Keratinocyte (primary cell): ENCODE measurements around the gene MYO7B. TPM values are rescaled to one million over a fixed set of nuclear protein-coding genes. Genes with fewer than 3 reads are reported as not detected.

Experiments
- DNase-seq: peaks from one replicate; pipeline ENCODE4 v3.0.0-alpha.2; 2011; ENCODE audit warnings: low read depth, missing footprints, low spot score
- FAIRE-seq: peaks from 2 replicates; lab custom pipeline; 2011; peaks lifted over from hg19 to GRCh38; lab: Jason Lieb, UNC
- H2AFZ ChIP-seq: 2 replicates; pipeline ENCODE4 v1.6.0; 2012; ENCODE audit warnings: low read length, control low read depth, inconsistent platforms; ENCODE audit not compliant: control insufficient read depth
- H3K27ac ChIP-seq: 2 replicates; pipeline ENCODE4 v1.5.1; 2011; ENCODE audit warnings: low read length; ENCODE audit not compliant: control insufficient read depth, insufficient read depth
- H3K27me3 ChIP-seq: 3 replicates; pipeline ENCODE4 v1.6.0; 2011; ENCODE audit warnings: low read length; ENCODE audit not compliant: control insufficient read depth, insufficient read depth; ENCODE audit errors: extremely low read depth
- H3K36me3 ChIP-seq, 2 experiments: 2 replicates in 1 of 2; 3 replicates in 1 of 2; pipeline ENCODE4 v1.5.1; 2011; ENCODE audit warnings: low read length in 2 of 2, mild to moderate bottlenecking in 1 of 2; ENCODE audit not compliant: control insufficient read depth in 2 of 2, insufficient read depth in 2 of 2; ENCODE audit errors: extremely low read depth in 1 of 2
- H3K4me1 ChIP-seq: 3 replicates; pipeline ENCODE4 v1.5.1; 2011; ENCODE audit warnings: low read length; ENCODE audit not compliant: control insufficient read depth, insufficient read depth; ENCODE audit errors: extremely low read depth
- H3K4me2 ChIP-seq: 3 replicates; pipeline ENCODE4 v1.6.0; 2011; ENCODE audit warnings: low read depth, low read length; ENCODE audit not compliant: control insufficient read depth, insufficient read depth; ENCODE audit errors: extremely low read depth
- H3K4me3 ChIP-seq, 3 experiments: fragments of 200-600 bp in 1 of 3; sonication (generic) in 1 of 3; 2 replicates in 2 of 3; 3 replicates in 1 of 3; pipeline ENCODE4 v1.5.1; 2011 to 2016; ENCODE audit warnings: low read length in 3 of 3, mild to moderate bottlenecking in 3 of 3, control low read depth in 2 of 3, inconsistent platforms in 1 of 3, low read depth in 1 of 3, mixed read lengths in 1 of 3, mixed run types in 1 of 3, moderate library complexity in 1 of 3; ENCODE audit not compliant: control insufficient read depth in 2 of 3, insufficient read depth in 2 of 3; ENCODE audit errors: extremely low read depth in 1 of 3
- H3K79me2 ChIP-seq: 2 replicates; pipeline ENCODE4 v1.6.0; 2012; ENCODE audit warnings: low read length; ENCODE audit not compliant: control insufficient read depth, insufficient read depth
- H3K9ac ChIP-seq: 3 replicates; pipeline ENCODE4 v1.6.0; 2011; ENCODE audit warnings: low read length; ENCODE audit not compliant: control insufficient read depth, insufficient read depth; ENCODE audit errors: extremely low read depth
- H3K9me1 ChIP-seq: 3 replicates; pipeline ENCODE4 v1.6.0; 2011; ENCODE audit warnings: low read length; ENCODE audit not compliant: control insufficient read depth, insufficient read depth; ENCODE audit errors: extremely low read depth
- H3K9me3 ChIP-seq: 2 replicates; pipeline ENCODE4 v1.5.1; 2012; ENCODE audit warnings: low read depth, low read length; ENCODE audit not compliant: control insufficient read depth
- H4K20me1 ChIP-seq: 3 replicates; pipeline ENCODE4 v1.6.0; 2011; ENCODE audit warnings: low read length; ENCODE audit not compliant: control insufficient read depth, insufficient read depth; ENCODE audit errors: extremely low read depth
- EZH2 ChIP-seq: IDR thresholded peaks from one replicate; pipeline ENCODE4 v1.6.1; 2012; ENCODE audit warnings: inconsistent platforms, mild to moderate bottlenecking, low read length, moderate library complexity
- dilution Hi-C: fragments of 300-500 bp; cut with MboI; formaldehyde crosslinking; loops from one replicate; pipeline ENCODE4 v1.7.0; 2020; ENCODE audit warnings: low sequenced_read_pairs; ENCODE audit not compliant: extremely low pct_ligation_motif_present
- polyA plus RNA-seq, 5 experiments: library from polyadenylated mRNA; depleted of rRNA in 3 of 5; stranded (reverse) in 3 of 5; stranded (forward) in 1 of 5; unstranded in 1 of 5; fragments of >200 nt; gene quantifications; 1 replicate in 1 of 5; 2 replicates in 3 of 5; 3 replicates in 1 of 5; pipeline versions ENCODE4 v1.2.1 to v1.2.3, GENCODE V29; 2011 to 2012; ENCODE audit warnings: missing spikeins in 2 of 5, low read depth in 1 of 5, low replicate concordance in 1 of 5
- TF ChIP-seq, protein P1 (sequence below), 3 experiments: IDR thresholded peaks in 1 of 3; conservative IDR thresholded peaks in 1 of 3; optimal IDR thresholded peaks in 1 of 3; 2 replicates in 2 of 3; 3 replicates in 1 of 3; pipeline versions ENCODE3 to v1.5.1; 2011; ENCODE audit warnings: low read length in 3 of 3, mild to moderate bottlenecking in 3 of 3, moderate library complexity in 2 of 3, control low read depth in 1 of 3, inconsistent platforms in 1 of 3; ENCODE audit not compliant: insufficient read depth in 2 of 3; ENCODE audit errors: extremely low read depth in 1 of 3

Gene MYO7B
- polyA plus RNA-seq, 1 donor (not counting 4 experiments of a cell fraction or from before 2014, with no cell fraction given): not detected

DNA sequence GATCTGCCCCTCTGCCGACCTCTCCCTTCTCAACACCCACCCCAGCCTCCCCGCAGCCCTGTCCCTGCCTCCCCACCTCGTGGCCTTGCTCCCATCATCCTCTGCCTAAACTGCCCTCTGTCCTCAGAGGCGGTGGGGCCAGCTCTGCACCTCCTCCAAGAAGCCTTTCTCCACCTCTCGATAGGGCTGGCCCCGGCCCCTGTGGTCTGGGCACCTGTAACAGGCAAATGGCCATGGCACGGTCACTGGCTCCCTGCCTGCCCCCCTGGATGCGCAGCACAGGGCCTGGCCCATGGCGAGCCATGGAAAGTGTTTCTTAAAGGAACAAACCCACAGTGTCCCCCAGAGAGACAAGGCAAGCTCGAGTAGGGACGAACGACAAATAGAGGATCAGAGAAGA lies 42.0 kb downstream of the MYO7B start:
- no peaks in the 10 kb centered on the region for H3K27me3 ChIP-seq
- H3K9me3 ChIP-seq: no peaks in the 10 kb centered on the region
- no peaks in the 10 kb centered on the region for H3K79me2 ChIP-seq
- H3K9ac ChIP-seq: no peak overlapping the region
- H3K4me1 ChIP-seq: peaks cover 9% of the 10 kb centered on the region
- dilution Hi-C loops: loop anchor here (25.0 kb wide), 1 partner anchor 110 kb away; the partner anchor contains the start of gene LIMS2
- H3K27ac ChIP-seq: no peak overlapping the region
- H3K4me2 ChIP-seq: no peak overlapping the region
- no peaks in the 10 kb centered on the region for H3K9me1 ChIP-seq
- no peak overlapping the region for H3K4me3 ChIP-seq
- H4K20me1 ChIP-seq: no peaks in the 10 kb centered on the region
- FAIRE-seq (no peak), DNase-seq (no peak)
- no peak overlapping the region for H2AFZ ChIP-seq
- H3K36me3 ChIP-seq: no peaks in the 10 kb centered on the region
- no peak for TF ChIP-seq EZH2
- TF ChIP-seq, protein P1, sequence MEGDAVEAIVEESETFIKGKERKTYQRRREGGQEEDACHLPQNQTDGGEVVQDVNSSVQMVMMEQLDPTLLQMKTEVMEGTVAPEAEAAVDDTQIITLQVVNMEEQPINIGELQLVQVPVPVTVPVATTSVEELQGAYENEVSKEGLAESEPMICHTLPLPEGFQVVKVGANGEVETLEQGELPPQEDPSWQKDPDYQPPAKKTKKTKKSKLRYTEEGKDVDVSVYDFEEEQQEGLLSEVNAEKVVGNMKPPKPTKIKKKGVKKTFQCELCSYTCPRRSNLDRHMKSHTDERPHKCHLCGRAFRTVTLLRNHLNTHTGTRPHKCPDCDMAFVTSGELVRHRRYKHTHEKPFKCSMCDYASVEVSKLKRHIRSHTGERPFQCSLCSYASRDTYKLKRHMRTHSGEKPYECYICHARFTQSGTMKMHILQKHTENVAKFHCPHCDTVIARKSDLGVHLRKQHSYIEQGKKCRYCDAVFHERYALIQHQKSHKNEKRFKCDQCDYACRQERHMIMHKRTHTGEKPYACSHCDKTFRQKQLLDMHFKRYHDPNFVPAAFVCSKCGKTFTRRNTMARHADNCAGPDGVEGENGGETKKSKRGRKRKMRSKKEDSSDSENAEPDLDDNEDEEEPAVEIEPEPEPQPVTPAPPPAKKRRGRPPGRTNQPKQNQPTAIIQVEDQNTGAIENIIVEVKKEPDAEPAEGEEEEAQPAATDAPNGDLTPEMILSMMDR (optimal IDR thresholded peaks at IDR 0.05 in 1 of 3, IDR thresholded peaks at IDR 0.05 in 1 of 3, conservative IDR thresholded peaks at IDR 0.05 in 1 of 3; ENCODE audit: extremely low read depth in 1 of 3, insufficient read depth in 2 of 3, low read length in 3 of 3): no peak

DNA sequence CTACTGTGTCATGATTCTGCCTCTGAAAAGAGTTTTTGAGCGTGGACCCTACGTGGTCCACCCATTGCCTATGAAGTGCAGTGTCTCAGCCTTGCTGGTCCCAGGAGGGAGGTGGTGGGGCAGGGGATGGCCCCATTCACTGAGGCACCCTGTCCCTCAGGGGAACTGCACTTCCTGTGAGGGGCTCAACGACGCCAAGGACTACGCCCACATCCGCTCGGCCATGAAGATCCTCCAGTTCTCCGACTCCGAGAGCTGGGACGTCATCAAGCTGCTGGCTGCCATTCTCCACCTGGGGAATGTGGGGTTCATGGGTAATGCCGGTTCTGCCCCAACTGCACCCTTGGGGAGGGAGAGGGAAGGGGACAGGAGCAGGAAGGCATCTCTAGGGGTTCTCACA lies 42.5 kb downstream of the MYO7B start:
- Histone ChIP-seq H3K36me3 (no peaks in the 10 kb centered on the region), H4K20me1 (no peaks in the 10 kb centered on the region), H3K9me3 (no peaks in the 10 kb centered on the region), H3K27ac (no peak overlapping the region), H3K4me1 (peaks cover 9% of the 10 kb centered on the region), H3K9ac (no peak overlapping the region), H2AFZ (no peak overlapping the region), H3K4me2 (no peak overlapping the region), H3K27me3 (no peaks in the 10 kb centered on the region), H3K9me1 (no peaks in the 10 kb centered on the region), H3K4me3 (no peak overlapping the region), H3K79me2 (no peaks in the 10 kb centered on the region)
- no peak for DNase-seq
- no peak for TF ChIP-seq EZH2
- TF ChIP-seq, protein P1 (optimal IDR thresholded peaks at IDR 0.05 in 1 of 3, IDR thresholded peaks at IDR 0.05 in 1 of 3, conservative IDR thresholded peaks at IDR 0.05 in 1 of 3; ENCODE audit: extremely low read depth in 1 of 3, insufficient read depth in 2 of 3, low read length in 3 of 3): no peak
- dilution Hi-C loops: loop anchor here (25.0 kb wide), 1 partner anchor 109 kb away; the partner anchor contains the start of gene LIMS2
- FAIRE-seq: no peak
